H1 (cell line): ENCODE measurements around the gene ZFP57. TPM values are rescaled to one million over a fixed set of nuclear protein-coding genes. Genes with fewer than 3 reads are reported as not detected.

Experiments
- CEBPB ChIP-seq: IDR thresholded peaks from 2 replicates; pipeline ENCODE4 v1.6.1; 2012; ENCODE audit warnings: low read depth, low read length
- CHD7 ChIP-seq: fragments of 300-600 bp; sonication (generic); IDR thresholded peaks from 2 replicates; pipeline ENCODE4 v1.7.1; 2012; ENCODE audit warnings: low read length, moderate library complexity, mild to moderate bottlenecking, inconsistent platforms; ENCODE audit not compliant: insufficient replicate concordance
- JUN ChIP-seq: IDR thresholded peaks from 2 replicates; pipeline ENCODE4 v1.6.1; 2011; ENCODE audit warnings: low read depth, mild to moderate bottlenecking, improper control_type of control experiment, low read length
- TEAD4 ChIP-seq: IDR thresholded peaks from 2 replicates; pipeline ENCODE4 v1.6.1; 2012; ENCODE audit warnings: low read depth, low read length, inconsistent platforms, mixed read lengths
- polyA plus RNA-seq, 7 experiments: library from polyadenylated mRNA; depleted of rRNA in 3 of 7; stranded (reverse) in 5 of 7; unstranded in 2 of 7; fragments of >200 nt in 5 of 7; fragments of 200-250 nt in 2 of 7; gene quantifications; 1 replicate in 5 of 7; 2 replicates in 1 of 7; 4 replicates in 1 of 7; pipeline versions ENCODE4 v1.2.1 to v1.2.3, GENCODE V29; 2011 to 2013; ENCODE audit warnings: missing spikeins in 2 of 7, mixed read lengths in 2 of 7
- total RNA-seq: library from RNA; stranded (reverse); fragmentation: NEBNext Ultra II Directional; extraction: Animal tissue kit (Norgen Biotek cat#: 25700); gene quantifications from 2 replicates; pipeline ENCODE4 v1.2.1, GENCODE V29; 2021

The ZFP57 gene
- total and polyA plus RNA-seq, 2 of the 8 experiments (the other 6 are each of a cell fraction or from before 2014, with no cell fraction given) = 0.85 to 1.2 TPM

DNA sequence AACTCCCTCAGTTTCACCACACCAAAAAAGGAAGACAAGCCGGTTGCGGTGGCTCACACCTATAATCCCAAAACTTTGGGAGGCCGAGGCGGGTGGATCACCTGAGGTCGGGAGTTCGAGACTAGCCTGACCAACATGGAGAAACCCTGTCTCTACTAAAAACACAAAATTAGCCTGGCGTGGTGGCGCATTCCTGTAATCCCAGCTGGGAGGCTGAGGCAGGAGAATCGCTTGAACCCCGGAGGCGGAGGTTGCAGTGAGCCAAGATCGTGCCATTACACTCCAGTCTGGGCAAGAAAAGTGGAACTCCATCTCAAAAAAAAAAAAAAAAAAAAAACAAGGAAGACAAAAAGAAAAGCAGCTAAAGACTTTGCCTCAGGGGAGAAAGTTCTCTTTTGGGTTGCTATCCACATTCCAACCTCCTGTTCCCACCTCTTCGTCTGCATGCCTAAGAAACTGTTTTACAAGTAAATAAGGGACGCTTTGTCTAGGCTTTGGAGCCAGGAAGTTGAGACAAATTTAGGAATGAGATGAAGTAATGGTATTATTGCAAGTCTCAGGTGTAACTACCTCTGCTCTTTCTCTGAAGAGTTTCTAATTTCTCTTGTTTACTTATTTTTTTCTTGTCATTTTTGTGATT is 19.3 kb downstream of the ZFP57 start (continued):
- TF ChIP-seq CHD7 = peak; percentile 34
- TF ChIP-seq JUN = peak; percentile 50; the same call in 1 of the 2 replicates
- peak; percentile 92 for TF ChIP-seq TEAD4
- 0 out of 2 replicates have a peak, but pooled peaks have one; percentile 24 for TF ChIP-seq CEBPB
- TF ChIP-seq, all 59 proteins: peak for 8; not testable (repeated sequence) for 51
